ENCODE data around the gene C11orf91. TPM values are rescaled to one million over a fixed set of nuclear protein-coding genes. Genes with fewer than 3 reads are reported as not detected.
"Not testable (repeated sequence)": the region's sequence is repeated elsewhere in the genome, so short reads cannot be mapped to it uniquely, and the experiment has no call there.

Gene C11orf91
- total and polyA plus RNA-seq, 12 donors: 0.22 to 0.27 TPM; not detected in 10

DNA sequence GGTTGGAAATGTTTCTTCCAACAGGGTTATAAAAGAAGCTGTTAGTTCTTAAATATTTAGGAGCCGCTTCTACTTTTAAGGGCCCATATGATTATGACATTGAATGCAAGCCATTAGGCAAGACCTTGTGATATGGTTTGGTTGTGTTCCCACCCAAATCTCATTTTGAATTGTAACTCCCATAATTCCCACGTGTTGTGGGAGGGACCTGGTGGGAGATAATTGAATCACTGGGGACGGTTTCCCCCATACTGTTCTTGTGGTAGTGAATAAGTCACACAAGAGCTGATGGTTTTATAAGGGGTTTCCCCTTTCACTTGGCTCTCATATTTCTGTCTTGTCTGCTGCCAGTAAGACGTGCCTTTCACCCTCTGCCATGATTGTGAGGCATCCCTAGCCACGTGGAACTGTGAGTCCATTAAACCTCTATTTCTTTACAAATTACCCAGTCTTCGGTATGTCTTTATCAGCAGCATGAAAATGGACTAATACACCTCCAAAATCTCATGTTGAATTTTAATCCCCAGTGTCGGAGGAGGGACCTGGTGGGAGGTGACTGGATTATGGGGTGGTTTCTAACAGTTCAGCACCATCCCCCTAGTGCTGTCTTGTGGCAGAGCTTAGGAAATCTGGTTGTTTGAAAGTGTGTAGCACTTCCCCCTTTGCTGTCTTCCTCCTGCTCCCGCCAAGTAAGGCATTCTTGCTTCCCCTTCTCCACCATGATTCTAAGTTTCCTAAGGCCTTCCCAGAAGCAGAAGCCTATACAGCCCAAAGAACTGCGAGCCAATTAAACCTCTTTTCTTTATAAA, 31.3 kb upstream of the C11orf91 start:
- intact Hi-C loops (cut with DNase I): no loop called here

DNA sequence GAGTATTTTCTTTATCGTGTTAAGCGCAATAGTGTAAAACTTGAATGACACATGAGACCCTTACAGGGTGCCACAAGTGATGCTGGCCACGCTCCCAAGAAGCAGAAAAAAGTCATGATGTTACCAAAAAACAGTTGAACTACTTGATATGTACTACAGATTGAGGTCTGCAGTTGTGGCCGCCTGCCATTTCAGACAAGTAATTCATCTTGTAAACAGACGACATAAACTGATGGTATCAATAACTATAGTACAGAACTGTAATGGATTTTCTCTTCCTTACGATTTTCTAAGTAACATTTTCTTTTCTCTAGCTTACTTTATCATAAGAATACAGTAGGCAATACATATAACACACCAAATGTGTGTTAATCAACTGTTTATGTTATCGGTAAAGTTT, 30.1 kb upstream of the C11orf91 start:
- H3K4me3 ChIP-seq: no peak overlapping the region
- H3K27me3 ChIP-seq: no peaks in the 10 kb centered on the region
- H3K9me3 ChIP-seq (replicated peaks in 1 of 3): no peaks in the 10 kb centered on the region
- intact Hi-C loops (cut with DNase I): no loop called here
- TF ChIP-seq, protein P1, sequence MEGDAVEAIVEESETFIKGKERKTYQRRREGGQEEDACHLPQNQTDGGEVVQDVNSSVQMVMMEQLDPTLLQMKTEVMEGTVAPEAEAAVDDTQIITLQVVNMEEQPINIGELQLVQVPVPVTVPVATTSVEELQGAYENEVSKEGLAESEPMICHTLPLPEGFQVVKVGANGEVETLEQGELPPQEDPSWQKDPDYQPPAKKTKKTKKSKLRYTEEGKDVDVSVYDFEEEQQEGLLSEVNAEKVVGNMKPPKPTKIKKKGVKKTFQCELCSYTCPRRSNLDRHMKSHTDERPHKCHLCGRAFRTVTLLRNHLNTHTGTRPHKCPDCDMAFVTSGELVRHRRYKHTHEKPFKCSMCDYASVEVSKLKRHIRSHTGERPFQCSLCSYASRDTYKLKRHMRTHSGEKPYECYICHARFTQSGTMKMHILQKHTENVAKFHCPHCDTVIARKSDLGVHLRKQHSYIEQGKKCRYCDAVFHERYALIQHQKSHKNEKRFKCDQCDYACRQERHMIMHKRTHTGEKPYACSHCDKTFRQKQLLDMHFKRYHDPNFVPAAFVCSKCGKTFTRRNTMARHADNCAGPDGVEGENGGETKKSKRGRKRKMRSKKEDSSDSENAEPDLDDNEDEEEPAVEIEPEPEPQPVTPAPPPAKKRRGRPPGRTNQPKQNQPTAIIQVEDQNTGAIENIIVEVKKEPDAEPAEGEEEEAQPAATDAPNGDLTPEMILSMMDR (IDR thresholded peaks at IDR 0.05): no peak
- no peak for TF ChIP-seq POLR2A (IDR thresholded peaks at IDR 0.05)
- H3K36me3 ChIP-seq (replicated peaks in 1 of 2): no peaks in the 10 kb centered on the region
- DNase-seq: no peak
- H3K27ac ChIP-seq: no peak overlapping the region
- WGBS, 4 donors: 69 to 72% (median 70%) methylated on average over 7 of the region's 7 CpGs
- H3K4me1 ChIP-seq (replicated peaks in 1 of 2): peaks cover 4 to 54% of the 10 kb centered on the region in 2 donors

More for the DNA sequence above, 31.3 kb upstream of the C11orf91 start:
- Histone ChIP-seq H3K4me3 (no peak overlapping the region), H3K4me1 (replicated peaks in 1 of 2) (peaks cover 10 to 54% of the 10 kb centered on the region in 2 donors), H3K27me3 (no peaks in the 10 kb centered on the region), H3K9me3 (replicated peaks in 1 of 3) (no peaks in the 10 kb centered on the region), H3K27ac (peak overlapping the region in 2 of 5 donors; percentile 11 to 35), H3K36me3 (replicated peaks in 1 of 2) (no peaks in the 10 kb centered on the region)
- DNase-seq: no peak
- TF ChIP-seq, protein P1 (IDR thresholded peaks at IDR 0.05): no peak
- TF ChIP-seq POLR2A (IDR thresholded peaks at IDR 0.05): no peak
- WGBS, 4 donors: 71 to 74% (median 72%) methylated on average over 9 of the region's 9 CpGs

DNA sequence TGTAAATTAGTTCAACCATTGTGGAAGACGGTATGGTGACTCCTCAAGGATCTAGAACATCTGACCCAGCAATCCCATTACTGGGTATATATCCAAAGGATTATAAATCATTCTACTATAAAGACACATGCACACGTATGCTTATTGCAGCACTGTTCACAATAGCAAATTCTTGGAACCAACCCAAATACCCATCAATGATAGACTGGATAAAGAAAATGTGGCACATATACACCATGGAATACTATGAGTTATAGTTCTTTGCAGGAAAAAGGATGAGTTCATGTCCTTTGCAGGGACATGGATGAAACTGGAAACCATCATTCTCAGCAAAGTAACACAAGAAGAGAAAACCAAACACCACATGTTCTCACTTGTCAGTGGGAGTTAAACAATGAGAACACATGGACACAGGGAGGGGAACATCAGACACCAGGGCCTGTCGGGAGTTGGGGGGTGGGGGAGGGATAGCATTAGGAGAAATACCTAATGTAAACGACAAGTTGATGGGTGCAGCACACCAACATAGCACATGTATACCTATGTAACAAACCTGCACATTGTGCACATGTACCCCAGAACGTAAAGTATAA, 28.5 kb upstream of the C11orf91 start:
- H3K4me3 ChIP-seq; H3K36me3 ChIP-seq (replicated peaks in 1 of 2); intact Hi-C loops (cut with DNase I); DNase-seq; H3K9me3 ChIP-seq (replicated peaks in 1 of 3); H3K27ac ChIP-seq; H3K27me3 ChIP-seq: not testable (repeated sequence)
- H3K4me1 ChIP-seq (replicated peaks in 1 of 2): peaks cover 15 to 52% of the 10 kb centered on the region in 2 donors
- 75 to 83% (median 78%) methylated on average over 5 of the region's 5 CpGs for WGBS, 4 donors

DNA sequence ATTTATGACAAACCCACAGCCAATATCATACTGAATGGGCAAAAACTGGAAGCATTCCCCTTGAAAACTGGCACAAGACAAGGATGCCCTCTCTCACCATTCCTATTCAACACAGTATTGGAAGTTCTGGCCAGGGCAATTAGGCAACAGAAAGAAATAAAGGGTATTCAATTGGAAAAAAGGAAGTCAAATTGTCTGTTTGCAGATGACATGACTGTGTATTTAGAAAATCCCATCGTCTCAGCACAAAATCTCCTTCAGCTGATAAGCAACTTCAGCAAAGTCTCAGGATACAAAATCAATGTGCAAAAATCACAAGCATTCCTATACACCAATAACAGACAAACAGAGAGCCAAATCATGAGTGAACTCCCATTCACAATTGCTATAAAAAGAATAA, 26.9 kb upstream of the C11orf91 start:
- intact Hi-C loops (cut with DNase I); H3K4me3 ChIP-seq; H3K9me3 ChIP-seq (replicated peaks in 1 of 3); H3K36me3 ChIP-seq (replicated peaks in 1 of 2); DNase-seq; H3K27ac ChIP-seq; H3K27me3 ChIP-seq: not testable (repeated sequence)
- peaks cover 31 to 54% of the 10 kb centered on the region in 2 donors for H3K4me1 ChIP-seq (replicated peaks in 1 of 2)
- WGBS, 4 donors: 49 to 61% (median 53%) methylated on average over 1 of the region's 1 CpG

DNA sequence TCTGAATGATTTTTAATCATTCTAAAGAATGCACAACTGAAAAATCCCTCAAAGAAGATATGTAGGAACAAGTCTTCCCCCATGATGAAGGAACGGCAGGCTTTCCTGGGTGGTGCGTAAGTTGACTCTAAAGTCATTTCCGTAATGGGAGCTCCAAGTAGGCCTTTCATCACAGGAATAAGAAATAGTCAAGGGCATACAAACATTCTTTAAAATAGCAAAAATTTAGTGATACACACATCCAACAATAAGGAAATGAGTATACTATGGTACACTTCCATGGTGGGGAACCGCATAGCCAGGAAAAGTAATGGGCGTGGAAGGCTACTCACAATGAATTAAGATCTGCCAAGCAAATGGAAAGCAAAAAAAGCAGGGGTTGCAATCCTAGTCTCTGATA, 24.9 kb upstream of the C11orf91 start:
- no peak for TF ChIP-seq POLR2A (IDR thresholded peaks at IDR 0.05)
- TF ChIP-seq, protein P1 (IDR thresholded peaks at IDR 0.05): no peak
- Histone ChIP-seq H3K27ac (peak overlapping the region in 1 of 5 donors; percentile 76), H3K36me3 (replicated peaks in 1 of 2) (peaks cover 0 to 13% of the 10 kb centered on the region in 2 donors), H3K9me3 (replicated peaks in 1 of 3) (no peaks in the 10 kb centered on the region), H3K4me3 (no peak overlapping the region), H3K4me1 (replicated peaks in 1 of 2) (peaks cover 31 to 46% of the 10 kb centered on the region in 2 donors), H3K27me3 (no peaks in the 10 kb centered on the region)
- intact Hi-C loops (cut with DNase I): no loop called here
- 74 to 87% (median 82%) methylated on average over 5 of the region's 5 CpGs for WGBS, 4 donors
- no peak for DNase-seq
